Middle frontal gyrus (tissue), 1 donor: ENCODE data around the gene LIPC.

Experiments
- DNase-seq: peaks from one replicate; pipeline ENCODE4 v3.0.0-alpha.2; 2015; ENCODE audit warnings: low spot score; ENCODE audit errors: extremely low spot score

Gene LIPC

DNA sequence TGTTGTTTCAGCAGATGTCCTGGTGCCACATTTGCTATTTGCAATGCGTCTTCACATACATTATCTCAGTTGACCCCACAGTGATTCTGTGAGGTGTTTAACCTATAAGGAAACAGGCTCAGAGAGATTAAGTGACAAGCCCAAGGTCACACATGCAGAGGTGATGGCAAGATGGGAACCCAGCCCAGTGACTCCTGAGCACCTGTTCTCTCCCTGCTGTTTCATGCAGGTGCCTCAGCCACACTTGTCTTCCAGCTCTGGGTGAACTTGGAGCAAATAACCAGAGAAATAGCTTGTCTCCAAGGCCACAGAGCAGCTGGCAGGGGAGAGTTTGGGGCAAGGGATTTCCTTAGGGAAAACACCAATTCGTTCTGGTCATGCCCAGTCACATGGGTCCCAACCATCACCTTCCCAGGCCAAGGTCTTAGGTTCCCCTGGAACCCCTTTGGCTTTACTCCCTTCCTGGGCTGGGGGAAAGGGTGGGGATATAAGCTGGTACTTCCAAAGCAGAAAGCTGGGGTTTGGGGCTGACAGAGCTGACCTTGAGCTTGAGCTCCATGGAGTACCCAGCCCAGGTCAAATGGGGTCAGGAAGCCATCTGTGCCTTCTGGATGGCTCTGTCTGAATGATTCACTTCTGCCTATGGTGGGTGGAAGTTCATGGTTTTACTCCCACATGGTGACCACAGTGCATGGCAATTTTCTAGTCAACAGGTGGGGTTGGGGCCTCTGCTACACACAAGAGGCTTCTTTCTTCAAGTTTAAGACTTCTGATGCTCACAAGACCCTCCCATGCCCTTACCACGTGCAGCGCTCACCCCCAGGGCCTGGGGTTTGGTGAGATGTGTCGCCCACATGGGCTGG, 22.4 kb downstream of the LIPC start:
- DNase-seq, result no peak

DNA sequence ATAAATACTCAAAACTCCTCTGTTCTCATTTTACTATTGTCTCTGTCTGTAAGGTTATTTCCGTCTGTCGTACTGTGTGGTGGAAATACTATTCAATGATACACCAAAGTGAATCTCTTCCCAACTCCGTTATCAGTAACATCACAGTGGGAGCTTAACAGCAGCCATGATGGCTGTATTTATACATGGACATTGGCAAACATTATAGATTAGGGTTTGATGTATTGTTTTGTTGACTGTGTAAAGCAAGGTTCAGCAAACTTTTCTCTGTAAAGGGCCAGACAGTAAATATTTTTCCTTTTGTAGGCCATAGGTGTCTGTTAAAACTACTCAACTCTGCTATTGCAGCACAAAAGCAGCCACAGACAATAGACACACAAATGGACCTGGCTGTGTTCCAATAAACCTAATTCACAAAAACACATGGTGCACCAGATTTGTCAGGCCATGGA, 23.2 kb downstream of the LIPC start:
- no peak for DNase-seq

DNA sequence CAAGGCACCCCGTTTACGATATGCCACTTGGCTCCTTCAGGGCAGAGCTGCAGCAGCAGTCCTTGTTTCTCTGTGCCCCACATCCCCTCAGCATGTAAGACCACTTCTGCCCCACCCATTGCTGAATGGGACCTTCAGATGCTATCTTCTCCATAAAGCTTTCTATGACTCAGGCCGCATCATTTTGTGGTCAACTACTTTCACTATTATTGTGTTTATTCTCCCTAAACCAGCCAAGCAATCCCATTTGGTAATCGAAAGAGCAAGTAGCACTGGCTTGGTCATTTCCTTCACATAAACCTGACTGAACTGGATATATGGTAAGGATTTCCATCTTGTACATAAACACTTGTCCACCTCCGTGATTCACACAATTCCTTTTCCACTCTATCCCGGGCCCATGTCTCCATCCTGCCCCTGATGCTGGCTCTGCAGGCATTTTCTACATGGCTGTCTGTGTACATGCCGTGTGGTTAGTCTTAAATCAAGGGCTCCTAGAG, 25.7 kb downstream of the LIPC start:
- DNase-seq, result no peak

DNA sequence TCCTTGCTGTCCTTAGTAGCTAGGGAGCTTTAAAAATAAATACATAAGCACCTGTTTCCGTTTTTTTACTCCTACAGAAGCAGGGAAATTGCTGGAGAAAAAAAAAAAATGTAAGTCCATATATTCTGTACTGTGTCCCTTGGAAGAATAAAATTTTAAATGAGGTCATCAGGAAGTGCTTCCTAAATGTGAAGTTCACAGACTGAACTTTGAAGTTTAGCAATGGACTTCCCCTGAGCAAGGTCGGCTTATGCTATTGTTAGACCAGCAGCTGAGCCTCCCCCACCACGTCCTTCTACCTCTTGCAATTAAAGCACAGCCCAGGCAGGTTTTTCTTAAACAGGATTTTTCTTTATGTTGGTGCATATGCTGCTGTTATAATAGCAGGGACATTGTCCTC, 26.3 kb downstream of the LIPC start:
- DNase-seq, result no peak

DNA sequence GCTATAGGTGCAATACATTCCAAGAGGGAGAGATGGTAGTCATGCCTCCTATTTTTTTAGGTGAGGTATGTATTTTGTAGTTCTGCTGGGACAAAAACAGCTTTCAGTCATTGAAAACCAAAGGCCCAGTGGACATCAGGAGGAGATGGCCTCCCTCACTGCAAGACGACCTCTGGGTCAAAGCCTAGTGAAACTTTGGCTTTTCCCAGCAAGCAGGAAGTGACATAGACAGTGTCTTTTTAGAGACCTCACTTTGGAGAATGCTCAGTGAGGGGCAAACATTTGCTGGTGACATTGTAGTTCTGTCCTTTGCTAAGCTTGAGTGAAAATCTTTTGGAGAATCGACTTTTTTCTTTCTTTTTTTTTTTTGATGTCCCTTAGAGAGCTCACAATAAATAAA, 27.3 kb downstream of the LIPC start:
- no peak for DNase-seq

DNA sequence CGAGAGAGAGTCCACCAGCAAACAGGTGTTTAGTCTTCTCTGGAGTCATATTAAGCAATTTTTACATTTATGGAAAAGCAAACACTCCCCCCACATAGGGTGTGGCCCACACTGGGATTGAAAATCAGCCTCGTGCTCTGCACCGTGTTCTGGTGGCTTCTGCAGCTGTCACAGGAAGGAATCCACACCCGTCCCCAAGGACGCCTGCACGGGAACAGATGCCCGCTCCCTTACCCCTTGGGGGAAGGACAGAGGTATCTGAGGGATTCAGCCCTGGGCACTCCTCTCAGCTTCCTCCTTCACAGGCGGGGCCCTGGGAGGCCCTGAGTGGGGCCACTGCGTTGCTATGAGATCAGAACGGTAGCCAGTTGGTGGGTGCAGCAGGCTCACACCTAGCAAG, 27.8 kb downstream of the LIPC start:
- no peak for DNase-seq

DNA sequence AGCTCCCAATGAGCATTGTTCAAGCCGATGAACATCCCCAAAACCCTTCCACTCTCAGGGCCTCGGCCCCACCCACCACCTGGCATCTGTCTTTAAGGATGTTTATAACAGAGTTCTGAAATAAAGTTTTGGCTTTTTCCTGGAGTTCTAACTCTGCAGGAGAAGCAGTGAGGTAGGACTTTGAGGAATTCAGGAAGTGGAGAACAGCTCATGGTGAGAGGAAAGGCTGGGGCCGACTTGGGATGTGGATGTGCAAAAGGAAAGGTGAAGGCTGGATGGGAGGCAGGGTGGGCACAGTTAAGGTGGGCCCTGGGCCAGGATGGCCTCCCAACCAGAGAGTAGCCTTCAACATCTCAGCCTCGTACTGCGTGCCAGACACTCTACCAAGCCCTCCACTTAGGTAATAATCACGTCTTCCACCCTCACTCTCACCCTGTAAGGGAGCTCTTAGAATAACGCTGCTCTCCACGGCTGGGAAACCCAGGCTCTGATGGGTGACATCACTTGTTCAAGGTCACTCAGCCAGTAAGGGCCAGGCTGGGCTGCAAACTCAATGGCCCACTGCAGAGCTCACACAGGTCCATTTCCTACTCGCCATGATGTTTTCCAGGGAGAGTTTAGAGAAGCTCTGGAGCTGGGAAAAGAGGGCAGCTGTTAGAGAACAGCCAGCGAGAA, 28.5 kb downstream of the LIPC start:
- DNase-seq, result no peak

DNA sequence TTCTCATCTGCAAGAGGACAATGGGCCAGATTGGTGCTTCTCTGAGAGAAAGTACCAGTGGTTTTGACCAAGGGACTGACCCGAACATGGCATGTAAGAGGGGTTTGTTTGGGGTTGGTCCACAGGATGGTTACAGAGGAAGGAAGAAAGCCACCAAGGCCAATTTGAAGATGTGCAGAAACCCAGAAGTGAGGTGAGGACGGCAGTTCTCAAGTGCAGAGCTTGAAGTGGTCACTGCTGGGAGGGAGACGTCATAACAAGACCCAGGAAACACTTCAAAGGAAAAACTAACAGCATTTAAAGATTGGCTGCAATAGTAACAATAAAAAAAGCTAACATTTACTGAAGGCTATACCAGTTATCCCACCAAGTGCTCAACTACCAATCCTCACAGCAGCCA, 29.1 kb downstream of the LIPC start:
- no peak for DNase-seq

DNA sequence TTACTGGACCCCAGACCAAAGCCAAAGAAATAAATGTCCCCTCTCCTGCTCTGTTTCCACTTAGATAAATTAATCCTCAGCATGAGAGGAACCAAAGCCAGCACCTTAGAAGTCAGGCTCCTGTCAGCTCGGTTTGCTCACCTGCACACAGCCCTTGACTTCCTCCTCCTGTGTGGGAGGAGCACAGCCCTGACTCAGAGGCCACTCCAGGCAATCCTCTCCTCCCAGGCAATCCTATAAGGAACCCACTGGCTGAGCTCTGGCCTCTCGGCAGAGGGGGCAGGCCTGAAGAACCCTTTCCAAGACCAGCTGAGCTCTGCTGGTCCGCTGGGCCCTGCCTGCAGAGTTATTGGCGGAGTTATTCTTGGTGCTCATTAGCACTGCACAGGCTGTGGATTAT, 30.8 kb downstream of the LIPC start:
- DNase-seq, result no peak

DNA sequence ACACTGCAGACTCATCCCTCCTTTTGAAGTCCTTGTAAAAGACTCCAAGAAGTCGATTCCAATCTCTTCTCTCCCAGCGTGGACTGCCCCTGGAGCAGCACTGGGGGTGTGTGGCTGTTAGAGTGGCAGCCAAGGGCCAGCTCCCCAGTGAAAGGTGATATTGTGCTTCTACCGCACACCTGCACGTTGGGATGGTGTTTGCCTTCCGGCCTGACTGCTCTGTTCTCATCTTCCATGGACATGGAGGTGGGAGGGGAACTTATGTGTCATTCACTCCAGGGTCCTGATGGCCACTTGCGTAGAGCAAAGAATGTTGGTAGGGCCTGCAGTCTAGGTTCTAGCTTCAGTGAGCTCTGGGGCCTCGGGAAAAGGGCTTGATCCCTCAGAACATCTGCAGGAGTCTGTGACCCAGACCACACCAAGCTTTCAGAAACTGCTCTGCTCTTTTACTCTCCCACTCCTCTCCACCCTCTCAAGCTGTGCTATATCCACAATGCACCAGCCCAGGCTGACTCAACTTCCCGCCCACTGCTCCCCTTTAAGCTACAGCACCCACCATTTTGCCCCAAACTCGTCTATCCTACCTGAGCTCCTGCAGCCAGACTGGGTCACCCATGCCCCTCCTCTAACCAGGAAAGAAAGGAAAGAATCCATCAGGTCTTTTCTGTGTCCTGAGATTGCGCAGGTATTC, 31.3 kb downstream of the LIPC start:
- DNase-seq, result no peak

DNA sequence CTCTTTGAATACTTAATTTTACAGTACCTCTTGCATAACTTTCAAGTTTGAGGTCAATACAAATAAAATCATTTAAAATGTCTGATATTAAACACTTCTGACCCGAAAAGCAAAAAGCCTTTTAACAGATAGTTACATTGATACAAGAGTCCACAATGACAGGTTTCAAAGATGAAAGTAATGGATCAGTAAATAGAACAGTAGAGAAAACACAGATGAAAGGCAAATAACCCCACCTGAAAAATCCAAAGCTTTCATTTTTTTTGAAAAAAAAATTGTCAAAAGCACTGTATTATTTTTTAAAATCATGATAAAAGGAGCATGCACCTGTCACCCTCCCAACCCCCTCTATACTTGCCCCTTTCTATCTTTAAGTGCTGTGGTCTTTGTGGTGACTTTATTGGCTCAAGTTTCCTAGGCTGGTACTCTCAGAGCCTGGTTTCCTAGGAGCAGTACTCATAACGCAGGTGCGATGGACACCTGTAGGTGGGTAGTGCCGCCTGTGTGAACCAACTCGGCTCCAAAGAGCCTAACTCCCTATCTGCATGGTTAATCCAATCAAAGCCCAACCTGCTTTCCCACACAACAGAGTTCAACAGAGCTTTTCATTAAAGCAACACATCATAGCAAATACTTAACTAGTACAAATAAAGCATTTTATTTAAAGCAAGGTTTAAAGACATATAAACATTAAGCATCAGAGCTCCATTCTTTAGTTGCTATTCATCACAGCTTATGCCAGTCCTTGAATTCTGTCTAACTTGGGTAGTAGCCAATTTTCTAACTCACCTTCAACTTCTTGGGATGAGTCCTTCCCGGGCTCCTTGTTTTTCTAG, 32.2 kb downstream of the LIPC start:
- no peak for DNase-seq

DNA sequence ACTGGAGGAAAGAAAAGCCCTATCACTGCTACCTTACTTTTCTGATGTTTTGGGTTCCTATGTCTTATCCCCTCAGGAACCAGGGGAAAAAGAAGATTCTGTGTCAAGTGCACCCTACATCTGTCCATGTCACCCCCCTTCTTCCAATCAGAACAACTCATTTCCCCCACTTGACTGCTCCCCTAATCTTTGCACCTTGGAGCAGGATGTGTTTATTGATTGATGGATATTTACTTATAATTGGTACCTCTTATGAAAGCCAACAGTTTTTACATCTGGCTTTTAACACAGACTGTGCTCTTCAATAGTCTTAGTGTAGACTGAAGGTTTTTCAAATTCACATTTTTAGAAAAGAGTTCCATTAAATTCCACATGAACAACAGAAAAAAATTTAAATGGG, 33.3 kb downstream of the LIPC start:
- no peak for DNase-seq

DNA sequence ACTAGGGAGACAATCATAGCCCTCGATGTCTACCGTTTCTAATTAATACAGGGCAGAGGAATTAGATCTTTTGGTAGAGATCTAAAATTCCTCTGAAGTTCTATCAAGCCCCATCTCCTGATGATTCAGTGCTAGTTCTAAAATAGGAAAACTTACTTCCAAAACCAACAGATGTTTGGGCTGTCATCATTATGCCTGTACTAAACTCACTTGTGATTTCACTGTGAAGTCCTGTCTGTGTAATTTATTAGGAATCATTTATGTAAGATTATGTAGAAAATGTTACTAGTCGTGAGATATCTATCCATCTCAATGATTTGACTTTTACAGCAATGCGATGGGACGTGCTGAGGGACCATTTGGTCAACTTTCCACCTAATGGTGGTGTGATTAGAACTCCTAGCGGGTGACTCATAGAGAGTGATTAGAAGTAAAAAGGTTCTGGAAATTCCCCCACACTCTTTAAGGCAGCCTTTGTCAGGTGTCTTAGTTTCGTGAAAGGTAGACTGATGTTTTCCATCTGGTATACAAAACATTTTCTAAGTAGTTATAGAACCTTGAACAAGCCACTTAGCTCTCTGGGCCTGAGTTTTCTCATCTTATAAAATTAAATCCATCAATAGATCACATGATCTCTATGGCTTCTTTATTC, 34.2 kb downstream of the LIPC start:
- no peak for DNase-seq

DNA sequence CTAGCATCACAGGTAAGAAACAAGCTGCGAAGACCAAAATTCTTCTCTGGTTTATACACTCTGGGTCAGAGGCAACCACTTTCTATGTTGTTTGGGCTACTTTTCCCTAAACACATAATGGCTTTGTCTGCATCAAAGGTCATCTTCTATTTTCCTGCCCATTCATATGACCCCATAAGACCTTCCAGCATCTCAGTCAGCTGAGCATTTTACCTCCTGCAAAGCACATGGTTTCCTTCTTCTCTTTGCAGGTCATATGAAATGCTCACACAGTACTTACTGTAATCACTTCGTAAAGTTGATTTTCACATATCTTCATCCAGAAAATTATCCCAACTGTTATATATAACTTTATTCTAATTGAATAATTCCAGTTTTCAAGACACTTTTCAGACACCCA, 34.8 kb downstream of the LIPC start:
- DNase-seq, result no peak

DNA sequence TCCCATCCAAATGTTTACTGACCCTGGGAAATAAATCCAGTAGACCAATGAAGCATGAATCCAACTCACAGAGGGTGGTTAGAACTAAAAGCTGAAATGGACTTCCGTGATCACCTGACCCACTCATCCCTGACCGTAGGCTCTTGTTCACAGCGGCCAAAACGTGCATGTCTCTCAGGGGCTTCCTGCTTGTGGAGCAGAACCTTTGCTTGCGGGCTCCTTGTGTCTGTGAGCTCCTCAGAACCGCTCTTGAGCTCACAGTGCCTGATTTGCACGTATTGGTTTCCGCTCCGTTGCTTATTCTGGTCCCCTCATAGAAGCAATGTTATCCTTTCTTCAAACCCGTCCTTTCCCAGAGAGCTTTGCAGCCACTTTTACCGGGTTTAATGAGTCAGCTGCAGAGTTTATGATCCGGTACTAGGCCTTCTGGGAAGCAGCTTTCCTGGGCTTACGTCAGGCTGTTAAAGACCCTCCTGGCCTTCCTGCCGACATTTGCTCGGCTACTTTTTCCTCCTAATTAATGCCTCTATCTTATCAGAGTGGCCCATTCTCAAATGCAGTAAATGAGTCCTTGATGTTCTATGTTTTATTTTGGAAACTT, 35.4 kb downstream of the LIPC start:
- DNase-seq, result no peak

DNA sequence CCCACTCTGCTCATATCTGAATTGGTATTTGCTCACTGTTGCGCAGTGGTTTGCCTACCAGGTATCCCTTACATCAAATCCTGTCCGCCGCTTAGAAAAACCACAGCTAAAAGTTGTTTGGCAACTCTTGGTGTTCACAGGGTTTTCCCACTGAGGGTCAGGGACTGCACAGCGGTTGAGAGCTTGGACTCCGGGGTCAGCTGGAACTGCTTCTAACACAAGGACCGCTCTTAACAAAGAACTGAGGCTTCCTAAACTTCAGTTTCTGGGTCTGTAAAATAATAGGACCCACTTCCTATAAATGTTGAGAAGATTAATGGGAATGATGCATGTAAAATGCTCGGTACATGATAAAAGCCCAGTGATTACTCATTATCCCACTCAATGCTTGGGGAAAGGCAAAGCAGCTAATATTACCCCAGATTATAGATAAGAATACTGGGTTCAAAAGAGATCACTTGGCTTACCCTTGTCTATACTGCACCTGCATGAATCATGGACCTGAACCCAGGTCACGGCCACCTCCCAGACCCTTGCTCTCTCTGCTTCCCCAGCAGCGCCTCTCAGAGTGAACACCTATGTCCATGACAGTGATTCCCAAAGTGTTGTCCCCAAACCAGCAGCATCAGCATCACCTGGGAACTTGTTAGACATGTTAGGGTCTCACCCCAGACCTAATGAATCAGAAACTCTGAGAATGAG, 36.1 kb downstream of the LIPC start:
- no peak for DNase-seq

DNA sequence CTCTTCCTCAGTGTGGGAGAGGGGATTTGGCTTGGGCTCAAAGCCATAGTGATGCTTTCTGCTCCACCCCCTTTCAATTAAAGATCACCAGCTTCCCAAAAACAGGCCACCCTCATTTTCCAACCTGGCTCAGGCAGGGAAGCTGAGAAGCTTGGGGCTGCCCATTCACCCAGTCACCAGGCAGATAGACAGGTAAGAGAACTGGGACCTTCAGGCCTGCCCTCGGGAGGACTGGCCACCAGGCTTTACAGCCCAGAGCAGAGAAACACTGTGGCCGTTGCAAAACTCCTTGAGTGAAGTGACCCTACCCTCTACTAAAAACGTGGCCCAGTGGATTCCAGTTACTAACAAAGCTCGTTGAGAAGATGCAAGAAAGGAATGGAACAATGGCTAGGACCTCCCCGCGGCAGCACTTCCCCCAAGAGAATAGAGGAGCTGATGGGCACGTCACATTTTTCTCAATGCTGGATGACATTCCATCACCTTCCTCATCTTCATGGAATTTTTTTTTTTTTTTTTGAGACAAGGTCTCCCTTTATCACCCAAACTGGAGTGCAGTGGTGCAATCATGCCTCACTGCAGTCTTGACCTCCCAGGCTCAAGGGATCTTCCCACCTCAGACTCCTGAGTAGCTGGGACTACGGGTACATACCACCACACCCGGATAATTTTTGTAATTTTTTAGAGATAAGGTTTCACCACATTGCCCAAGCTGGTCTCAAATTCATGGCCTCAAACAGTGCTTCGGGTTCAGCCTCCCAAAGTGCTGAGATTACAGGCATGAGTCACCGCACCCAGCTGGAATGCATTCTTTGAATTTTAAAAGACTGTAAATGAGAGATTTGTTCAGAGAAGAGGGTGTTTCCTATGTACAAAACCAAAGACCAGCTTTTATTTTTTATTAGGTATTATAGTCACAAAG, 37.9 kb downstream of the LIPC start:
- no peak for DNase-seq

DNA sequence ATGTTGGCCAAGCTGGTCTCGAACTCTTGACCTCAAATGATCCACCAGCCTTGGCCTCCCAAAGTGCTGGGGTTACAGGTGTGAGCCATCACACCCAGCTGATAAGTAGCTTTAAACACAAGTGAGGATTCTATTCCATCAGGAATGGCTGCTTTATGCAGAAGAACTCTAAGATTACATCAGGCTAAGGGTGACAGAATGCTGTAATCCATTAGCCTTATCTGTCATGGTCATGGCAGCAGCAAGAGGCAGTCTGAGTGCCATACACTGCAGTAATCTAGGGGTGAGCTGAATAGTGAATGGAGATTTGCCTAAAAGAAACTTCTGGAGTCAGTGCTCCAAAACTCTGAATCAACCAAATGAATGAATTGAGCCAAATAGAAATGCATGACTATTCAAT, 39.6 kb downstream of the LIPC start:
- DNase-seq, result no peak

DNA sequence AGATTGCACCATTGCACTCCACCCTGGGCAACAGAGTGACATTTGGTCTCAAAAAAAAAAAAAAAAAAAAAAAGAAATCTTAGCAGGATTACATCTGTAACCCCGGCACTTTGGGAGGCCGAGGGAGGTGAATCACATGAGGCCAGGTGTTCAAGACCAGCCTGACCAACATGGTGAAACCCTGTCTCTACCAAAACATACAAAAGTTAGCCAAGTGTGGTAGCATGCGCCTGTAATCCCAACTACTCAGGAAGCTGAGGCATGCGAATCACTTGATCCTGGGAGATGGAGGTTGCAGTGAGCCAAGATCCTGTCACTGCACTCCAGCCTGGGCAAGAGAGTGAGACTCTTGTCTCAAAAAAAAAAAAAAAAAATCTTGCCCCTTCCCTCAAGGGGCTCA, 40.4 kb downstream of the LIPC start:
- DNase-seq, result no peak
